PC-3 (cell line): ENCODE measurements around the gene SIGMAR1. TPM values are rescaled to one million over a fixed set of nuclear protein-coding genes. Genes with fewer than 3 reads are reported as not detected.
A peak's percentile ranks its signal among the peaks of the same experiment; 100 is the strongest.

ENCODE experiments used
- ATAC-seq: fragments of 200-7000 bp; cut with Tn5 transposase; 2 replicates; pipeline ENCODE4 v1.9.1; 2020; ENCODE audit warnings: mild to moderate bottlenecking, moderate library complexity
- BruUV-seq: library from RNA; stranded (reverse); fragments of 400-500 nt; replicated peaks from 2 replicates; lab custom pipeline; 2021; lab: Mats Ljungman, UMichigan
- CTCF ChIA-PET: fragments of 300-600 bp; sonication (Branson Sonifier 250); formaldehyde crosslinking; loops from one replicate; lab custom pipeline; 2022; ENCODE audit warnings: antibody characterized with exemption; lab: Charles Lee
- POLR2A ChIA-PET: fragments of 300-600 bp; sonication (Branson Sonifier 250); formaldehyde crosslinking; loops from one replicate; lab custom pipeline; 2022; ENCODE audit warnings: antibody characterized with exemption; ENCODE audit not compliant: unreplicated experiment; lab: Charles Lee
- DNase-seq: peaks from one replicate; pipeline ENCODE4 v3.0.0-alpha.2; 2015
- H2AFZ ChIP-seq: fragments of 300-600 bp; sonication (generic); 2 replicates; pipeline ENCODE4 v1.6.0; 2016; ENCODE audit warnings: antibody characterized with exemption, low read length
- H3F3A ChIP-seq: fragments of 300-600 bp; sonication (generic); one replicate; pipeline ENCODE4 v1.6.0; 2017; ENCODE audit warnings: antibody characterized with exemption, low read length, control low read depth, mild to moderate bottlenecking; ENCODE audit not compliant: unreplicated experiment
- H3K27ac ChIP-seq: fragments of 300-600 bp; sonication (generic); 2 replicates; pipeline ENCODE4 v1.5.1; 2016; ENCODE audit warnings: mild to moderate bottlenecking, low read length
- H3K27me3 ChIP-seq: fragments of 300-600 bp; sonication (generic); 2 replicates; pipeline ENCODE4 v1.6.1; 2016; ENCODE audit warnings: low read length, mixed read lengths
- H3K36me3 ChIP-seq: fragments of 300-600 bp; sonication (generic); 2 replicates; pipeline ENCODE4 v1.6.1; 2016; ENCODE audit warnings: low read depth, mixed run types, low read length, mixed read lengths
- H3K4me1 ChIP-seq: fragments of 300-600 bp; sonication (generic); 2 replicates; pipeline ENCODE4 v1.5.1; 2016; ENCODE audit warnings: low read length; ENCODE audit not compliant: insufficient read depth
- H3K4me2 ChIP-seq: fragments of 300-600 bp; sonication (generic); 2 replicates; pipeline ENCODE4 v1.6.0; 2016; ENCODE audit warnings: low read length
- H3K4me3 ChIP-seq: fragments of 300-600 bp; sonication (generic); 2 replicates; pipeline ENCODE4 v1.5.1; 2016; ENCODE audit warnings: mild to moderate bottlenecking, low read length, mixed read lengths
- H3K79me2 ChIP-seq: fragments of 300-600 bp; sonication (generic); 2 replicates; pipeline ENCODE4 v1.6.1; 2017; ENCODE audit warnings: low read length, mixed read lengths
- H3K9ac ChIP-seq: fragments of 300-600 bp; sonication (generic); 2 replicates; pipeline ENCODE4 v1.6.0; 2016; ENCODE audit warnings: mild to moderate bottlenecking, low read length
- H3K9me2 ChIP-seq: fragments of 300-600 bp; sonication (generic); replicated peaks from 2 replicates; pipeline ENCODE4 v1.6.1; 2016; ENCODE audit warnings: mixed run types, low read length, mixed read lengths
- H3K9me3 ChIP-seq: fragments of 300-600 bp; sonication (generic); 2 replicates; pipeline ENCODE4 v1.6.1; 2016; ENCODE audit warnings: low read length, mixed read lengths
- H4K20me1 ChIP-seq: fragments of 300-600 bp; sonication (generic); 2 replicates; pipeline ENCODE4 v1.6.1; 2016; ENCODE audit warnings: low read length, mixed read lengths
- EZH2 ChIP-seq: fragments of 300-600 bp; sonication (generic); IDR thresholded peaks from one replicate; pipeline ENCODE4 v1.6.1; 2017; ENCODE audit warnings: antibody characterized with exemption, mild to moderate bottlenecking, low read length; ENCODE audit not compliant: unreplicated experiment
- EZH2phosphoT487 ChIP-seq: fragments of 300-600 bp; sonication (generic); IDR thresholded peaks from 2 replicates; pipeline ENCODE4 v1.6.1; 2018; ENCODE audit warnings: mild to moderate bottlenecking, antibody characterized with exemption, low read length, borderline replicate concordance
- intact Hi-C: fragments of 100-400 bp; cut with micrococcal nuclease; formaldehyde crosslinking; loops from 2 replicates; pipeline ENCODE4 v1.9.0; 2023
- total RNA-seq: library from RNA; depleted of rRNA; stranded (reverse); fragments of >200 nt; gene quantifications from 2 replicates; pipeline ENCODE4 v1.2.3, GENCODE V29; 2014
- TF ChIP-seq, protein P1 (sequence below): fragments of 300-600 bp; sonication (generic); conservative IDR thresholded peaks from 2 replicates; pipeline ENCODE4 v1.5.1; 2017; ENCODE audit warnings: antibody characterized with exemption, low read depth, mild to moderate bottlenecking, low read length

SIGMAR1 gene
- total RNA-seq, 1 experiment from 2014 or later: 96.7 TPM

DNA sequence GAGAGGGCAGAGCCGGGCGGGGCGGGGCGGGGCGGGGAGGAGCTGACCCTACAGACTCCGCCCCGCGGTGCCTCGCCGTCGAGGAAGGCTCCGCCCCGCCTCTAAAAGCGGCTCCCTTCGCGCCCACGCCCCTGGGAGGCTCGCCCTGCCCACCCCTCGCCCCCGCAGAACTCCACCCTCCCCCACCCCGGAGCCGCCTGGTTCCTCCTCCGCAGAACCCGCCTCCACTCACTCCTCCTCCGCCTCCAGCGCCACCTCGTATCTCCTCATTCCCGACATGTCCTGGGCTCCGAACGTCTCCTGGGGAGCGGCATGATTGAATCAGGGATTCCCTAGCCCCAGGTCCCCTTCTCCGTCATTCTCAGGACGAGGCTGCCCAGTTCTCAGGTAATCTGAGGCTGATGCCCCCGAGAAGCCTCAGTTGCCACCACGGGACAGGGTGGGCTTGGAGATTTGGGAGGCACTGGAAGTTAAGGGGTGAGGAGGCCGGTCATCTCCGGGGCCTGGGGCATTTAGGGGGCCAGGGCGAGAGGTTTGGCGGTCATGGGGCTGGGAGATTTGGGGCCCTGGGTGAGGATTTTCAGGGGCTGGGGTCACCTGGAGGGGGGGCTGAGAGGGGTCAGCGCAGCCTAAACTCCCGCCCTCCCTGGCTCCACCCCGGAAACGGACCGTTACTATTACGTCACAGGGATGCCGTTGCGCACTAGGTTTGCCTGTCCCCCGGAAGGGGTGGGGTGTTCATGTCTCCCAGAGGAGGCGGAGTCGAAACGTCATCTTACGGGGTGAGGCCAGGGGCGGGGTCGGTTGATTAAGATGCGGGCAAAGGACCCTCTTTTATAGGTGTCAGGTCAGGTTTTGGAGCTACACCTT, 28.0 kb upstream of the SIGMAR1 start:
- CTCF ChIA-PET: interaction anchor here (0.5 kb wide), 1 partner anchor 81 kb away, joined by 3 read pairs; no protein-coding TSS in a partner anchor
- H3K4me1 ChIP-seq: peaks cover 3% of the 10 kb centered on the region
- no peaks in the 10 kb centered on the region for H3F3A ChIP-seq
- peak overlapping the region; percentile 97 for H3K4me2 ChIP-seq
- intact Hi-C loops: no loop called here
- peak overlapping the region; percentile 99 for H2AFZ ChIP-seq
- no peaks in the 10 kb centered on the region for H3K27me3 ChIP-seq
- POLR2A ChIA-PET: interaction anchor here (1.2 kb wide), 1 partner anchor 14 kb away, joined by 5 read pairs; the partner anchor contains the start of gene IL11RA
- H3K36me3 ChIP-seq: no peaks in the 10 kb centered on the region
- no peaks in the 10 kb centered on the region for H3K9me2 ChIP-seq
- H3K27ac ChIP-seq: peak overlapping the region; percentile 62
- H3K9me3 ChIP-seq: no peaks in the 10 kb centered on the region
- TF ChIP-seq EZH2phosphoT487: no peak
- H3K4me3 ChIP-seq: peak overlapping the region; percentile 78
- no peaks in the 10 kb centered on the region for H4K20me1 ChIP-seq
- TSS peak; percentile 81 for BruUV-seq
- DNase-seq (peak; percentile 81), ATAC-seq (peak; percentile 85)
- peak overlapping the region; percentile 81 for H3K9ac ChIP-seq
- no peaks in the 10 kb centered on the region for H3K79me2 ChIP-seq

- Histone ChIP-seq H3K27ac (no peak overlapping the region), H3F3A (no peaks in the 10 kb centered on the region), H3K4me1 (peaks cover 3% of the 10 kb centered on the region), H3K4me3 (peak overlapping the region; percentile 57), H3K4me2 (peak overlapping the region; percentile 97), H3K9ac (no peak overlapping the region), H3K27me3 (no peaks in the 10 kb centered on the region), H3K9me2 (no peaks in the 10 kb centered on the region), H2AFZ (peak overlapping the region; percentile 64; the same call in 1 of the 2 replicates), H4K20me1 (no peaks in the 10 kb centered on the region), H3K36me3 (no peaks in the 10 kb centered on the region), H3K79me2 (no peaks in the 10 kb centered on the region), H3K9me3 (no peaks in the 10 kb centered on the region)
- no TSS peak for BruUV-seq
- ATAC-seq (peak; percentile 4; the same call in 1 of the 2 replicates), DNase-seq (no peak)
- intact Hi-C loops: no loop called here
- TF ChIP-seq EZH2phosphoT487 (no peak), EZH2 (no peak)
- TF ChIP-seq, protein P1, sequence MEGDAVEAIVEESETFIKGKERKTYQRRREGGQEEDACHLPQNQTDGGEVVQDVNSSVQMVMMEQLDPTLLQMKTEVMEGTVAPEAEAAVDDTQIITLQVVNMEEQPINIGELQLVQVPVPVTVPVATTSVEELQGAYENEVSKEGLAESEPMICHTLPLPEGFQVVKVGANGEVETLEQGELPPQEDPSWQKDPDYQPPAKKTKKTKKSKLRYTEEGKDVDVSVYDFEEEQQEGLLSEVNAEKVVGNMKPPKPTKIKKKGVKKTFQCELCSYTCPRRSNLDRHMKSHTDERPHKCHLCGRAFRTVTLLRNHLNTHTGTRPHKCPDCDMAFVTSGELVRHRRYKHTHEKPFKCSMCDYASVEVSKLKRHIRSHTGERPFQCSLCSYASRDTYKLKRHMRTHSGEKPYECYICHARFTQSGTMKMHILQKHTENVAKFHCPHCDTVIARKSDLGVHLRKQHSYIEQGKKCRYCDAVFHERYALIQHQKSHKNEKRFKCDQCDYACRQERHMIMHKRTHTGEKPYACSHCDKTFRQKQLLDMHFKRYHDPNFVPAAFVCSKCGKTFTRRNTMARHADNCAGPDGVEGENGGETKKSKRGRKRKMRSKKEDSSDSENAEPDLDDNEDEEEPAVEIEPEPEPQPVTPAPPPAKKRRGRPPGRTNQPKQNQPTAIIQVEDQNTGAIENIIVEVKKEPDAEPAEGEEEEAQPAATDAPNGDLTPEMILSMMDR: no peak
- CTCF ChIA-PET: interaction anchor here (0.5 kb wide), 1 partner anchor 82 kb away, joined by 3 read pairs; no protein-coding TSS in a partner anchor
- POLR2A ChIA-PET: interaction anchor here (1.2 kb wide), 1 partner anchor 13 kb away, joined by 5 read pairs; the partner anchor contains the start of gene IL11RA
Measured at GRCh38 chr9:34665067-34665380, 27.4 kb upstream of the SIGMAR1 start.

- Histone ChIP-seq H3K9me3 (no peaks in the 10 kb centered on the region), H3K27me3 (no peaks in the 10 kb centered on the region), H3K27ac (no peak overlapping the region), H3K9ac (no peak overlapping the region), H4K20me1 (no peaks in the 10 kb centered on the region), H3K79me2 (no peaks in the 10 kb centered on the region), H3K4me2 (peak overlapping the region; percentile 97), H3K4me1 (peaks cover 3% of the 10 kb centered on the region), H3K4me3 (peak overlapping the region; percentile 57), H3F3A (no peaks in the 10 kb centered on the region), H3K9me2 (no peaks in the 10 kb centered on the region), H2AFZ (peak overlapping the region; percentile 64), H3K36me3 (no peaks in the 10 kb centered on the region)
- POLR2A ChIA-PET: interaction anchor here (1.2 kb wide), 1 partner anchor 13 kb away, joined by 5 read pairs; the partner anchor contains the start of gene IL11RA
- intact Hi-C loops: no loop called here
- CTCF ChIA-PET: interaction anchor here (0.5 kb wide), 1 partner anchor 83 kb away, joined by 3 read pairs; no protein-coding TSS in a partner anchor
- TSS peak; percentile 44 for BruUV-seq
- DNase-seq: peak; percentile 65
- ATAC-seq: peak; percentile 62
- TF ChIP-seq, protein P1: peak; percentile 80
- TF ChIP-seq EZH2 (no peak), EZH2phosphoT487 (no peak)
Measured at GRCh38 chr9:34664281-34665066, 26.9 kb upstream of the SIGMAR1 start.
